GM12878 (cell line): Measurements from ENCODE around the gene SLAMF8. TPM values are rescaled to one million over a fixed set of nuclear protein-coding genes. Genes with fewer than 3 reads are reported as not detected.

Source experiments
- ATAC-seq: fragments of 200-7000 bp; cut with Tn5 transposase; 3 replicates; pipeline ENCODE4 v1.9.1; 2020; ENCODE audit warnings: mild to moderate bottlenecking, moderate library complexity
- BruUV-seq: library from RNA; stranded (reverse); fragments of 400-500 nt; replicated peaks from 2 replicates; lab custom pipeline; 2021; lab: Mats Ljungman, UMichigan
- CTCF ChIA-PET: fragments of 300-600 bp; sonication (Branson Sonifier 250); formaldehyde crosslinking; extraction: SDS; loops from one replicate; lab custom pipeline; 2021; ENCODE audit warnings: inconsistent platforms; lab: Yijun Ruan, JAX
- POLR2A ChIA-PET: fragments of 350-600 bp; formaldehyde crosslinking; extraction: SDS; loops from one replicate; lab custom pipeline; 2021; ENCODE audit warnings: inconsistent platforms; lab: Charles Lee
- RAD21 ChIA-PET: fragments of 300-600 bp; sonication (Branson Sonifier 250); formaldehyde crosslinking; loops from one replicate; lab custom pipeline; 2023; ENCODE audit warnings: antibody characterized with exemption; ENCODE audit not compliant: unreplicated experiment; lab: Charles Lee
- SMC1A ChIA-PET: fragments of 300-600 bp; sonication (Branson Sonifier 250); formaldehyde crosslinking; loops from one replicate; lab custom pipeline; 2023; ENCODE audit not compliant: unreplicated experiment, uncharacterized antibody; lab: Charles Lee
- DNase-seq: peaks from one replicate; pipeline ENCODE4 v3.0.0-alpha.2; 2011; ENCODE audit warnings: low read depth, low spot score
- FAIRE-seq: peaks from 3 replicates; lab custom pipeline; 2011; peaks lifted over from hg19 to GRCh38; lab: Jason Lieb, UNC
- H2AFZ ChIP-seq: 2 replicates; pipeline ENCODE4 v1.6.0; 2011; ENCODE audit warnings: low read depth, low read length, control low read depth; ENCODE audit not compliant: control insufficient read depth
- H3K27ac ChIP-seq: 2 replicates; pipeline ENCODE4 v1.5.1; 2011; ENCODE audit warnings: control low read depth; ENCODE audit not compliant: control insufficient read depth, insufficient read depth
- H3K27me3 ChIP-seq, 2 experiments: replicated peaks in 1 of 2; 2 replicates each; pipeline versions ENCODE4 v1.6.0 to v1.6.1; 2011; ENCODE audit warnings: low read length in 1 of 2; ENCODE audit not compliant: control insufficient read depth in 2 of 2, insufficient read depth in 2 of 2
- H3K36me3 ChIP-seq, 2 experiments: 2 replicates each; pipeline ENCODE4 v1.5.1; 2011; ENCODE audit warnings: low read length in 1 of 2; ENCODE audit not compliant: control insufficient read depth in 2 of 2, insufficient read depth in 2 of 2
- H3K4me1 ChIP-seq: 2 replicates; pipeline ENCODE4 v1.6.1; 2011; ENCODE audit warnings: mild to moderate bottlenecking, low read length, moderate library complexity, mixed read lengths; ENCODE audit not compliant: control insufficient read depth, insufficient read depth
- H3K4me2 ChIP-seq: 2 replicates; pipeline ENCODE4 v1.6.0; 2011; ENCODE audit warnings: control low read depth; ENCODE audit not compliant: control insufficient read depth, insufficient read depth
- H3K4me3 ChIP-seq: fragments of 200-600 bp; sonication (generic); 2 replicates; pipeline ENCODE4 v1.5.1; 2016
- H3K79me2 ChIP-seq: 2 replicates; pipeline ENCODE4 v1.6.0; 2011; ENCODE audit warnings: low read length; ENCODE audit not compliant: control insufficient read depth, insufficient read depth
- H3K9ac ChIP-seq: 2 replicates; pipeline ENCODE4 v1.8.0; 2011; ENCODE audit warnings: low read length, control low read depth, mixed read lengths; ENCODE audit not compliant: control insufficient read depth, insufficient read depth
- H3K9me3 ChIP-seq: replicated peaks from 3 replicates; pipeline ENCODE4 v1.5.1; 2011; ENCODE audit warnings: mild to moderate bottlenecking, low read length; ENCODE audit not compliant: control insufficient read depth, insufficient read depth
- H4K20me1 ChIP-seq: 2 replicates; pipeline ENCODE4 v1.6.0; 2011; ENCODE audit not compliant: control insufficient read depth, insufficient read depth
- ATF7 ChIP-seq: fragments of 450-650 bp; IDR thresholded peaks from 2 replicates; pipeline ENCODE4 v1.6.1; 2016; ENCODE audit warnings: low read depth, mild to moderate bottlenecking
- CHD4 ChIP-seq: fragments of 200-600 bp; sonication (generic); IDR thresholded peaks from 2 replicates; pipeline ENCODE4 v1.6.1; 2016; ENCODE audit warnings: mild to moderate bottlenecking
- IRF4 ChIP-seq: IDR thresholded peaks from 2 replicates; pipeline ENCODE4 v1.6.1; 2011; ENCODE audit warnings: low read depth, low read length
- MEF2A ChIP-seq: IDR thresholded peaks from 2 replicates; pipeline ENCODE4 v1.6.1; 2011; ENCODE audit warnings: low read depth, mild to moderate bottlenecking, low read length, moderate library complexity; ENCODE audit not compliant: insufficient read depth
- MYC ChIP-seq: IDR thresholded peaks from 2 replicates; pipeline ENCODE4 v1.6.1; 2011; ENCODE audit warnings: mild to moderate bottlenecking, low read length, moderate library complexity, inconsistent platforms; ENCODE audit not compliant: insufficient read depth, insufficient replicate concordance, insufficient read length, severe bottlenecking
- NR2C1 ChIP-seq: fragments of 450-650 bp; IDR thresholded peaks from 2 replicates; pipeline ENCODE4 v1.6.1; 2017; ENCODE audit warnings: antibody characterized with exemption, mild to moderate bottlenecking, moderate library complexity
- RCOR1 ChIP-seq: conservative IDR thresholded peaks from 2 replicates; pipeline ENCODE4 v1.6.1; 2012; ENCODE audit warnings: low read depth, low read length, improper control_type of control experiment
- SP1 ChIP-seq: IDR thresholded peaks from one replicate; pipeline ENCODE4 v1.6.1; 2011; ENCODE audit warnings: low read depth, low read length
- SUPT20H ChIP-seq: IDR thresholded peaks from 2 replicates; pipeline ENCODE4 v1.6.1; 2011; ENCODE audit warnings: low read depth, mild to moderate bottlenecking, low read length, moderate library complexity, borderline replicate concordance; ENCODE audit not compliant: control insufficient read depth
- SUZ12 ChIP-seq: fragments of 200-600 bp; sonication (generic); IDR thresholded peaks from one replicate; pipeline ENCODE4 v1.6.1; 2018; ENCODE audit warnings: antibody characterized with exemption, mild to moderate bottlenecking; ENCODE audit not compliant: unreplicated experiment
- ZNF217 ChIP-seq: fragments of 450-650 bp; IDR thresholded peaks from 2 replicates; pipeline ENCODE4 v1.6.1; 2017; ENCODE audit warnings: antibody characterized with exemption, mild to moderate bottlenecking
- ZNF384 ChIP-seq: IDR thresholded peaks from 2 replicates; pipeline ENCODE4 v1.6.1; 2012; ENCODE audit warnings: low read depth, mild to moderate bottlenecking, low read length, improper control_type of control experiment, borderline replicate concordance
- ZNF622 ChIP-seq: fragments of 450-650 bp; IDR thresholded peaks from 2 replicates; pipeline ENCODE4 v1.6.1; 2017; ENCODE audit warnings: mild to moderate bottlenecking, inconsistent platforms
- WGBS: methylation state at CpG from one replicate; pipeline ENCODE4 v1.1.6; 2016; ENCODE audit warnings: low lambda C conversion rate; ENCODE audit not compliant: insufficient replicate concordance, insufficient coverage; ENCODE audit errors: missing lambda C conversion rate; 5-methylcytosine and 5-hydroxymethylcytosine counted together
- in situ Hi-C: fragments of 300-500 bp; cut with MboI; formaldehyde crosslinking; loops from 9 replicates; pipeline ENCODE4 v1.14.3; 2018; ENCODE audit warnings: mixed read lengths
- intact Hi-C: fragments of 100-400 bp; cut with micrococcal nuclease; formaldehyde crosslinking; loops from one replicate; pipeline ENCODE4 v1.14.2; 2022; ENCODE audit not compliant: unreplicated experiment
- polyA plus RNA-seq, 11 experiments: library from polyadenylated mRNA; depleted of rRNA in 4 of 11; unstranded in 6 of 11; stranded (reverse) in 5 of 11; fragments of >200 nt; fragmentation: Nextera tagmentation in 4 of 11; fragmentation: Illumina TruSeq in 1 of 11; extraction: Ambion mirVana in 4 of 11; extraction: Trizol in 1 of 11; gene quantifications; 1 replicate in 1 of 11; 2 replicates in 10 of 11; pipeline versions ENCODE4 v1.2.1 to v1.2.3, GENCODE V29; 2011 to 2016; ENCODE audit warnings: inconsistent platforms in 2 of 11, missing spikeins in 2 of 11, low read depth in 1 of 11
- total RNA-seq, 4 experiments: library from RNA; depleted of rRNA in 3 of 4; stranded (reverse); fragments of >200 nt in 3 of 4; fragmentation: Illumina TruSeq in 1 of 4; extraction: Trizol in 1 of 4; gene quantifications; 2 replicates each; pipeline versions ENCODE4 v1.2.1 to v1.2.3, GENCODE V29; 2013 to 2021
- TF ChIP-seq, protein P1 (sequence below): fragments of 150-350 bp; IDR thresholded peaks from 2 replicates; pipeline ENCODE4 v1.6.1; 2016; ENCODE audit warnings: low read depth, low read length
- TF ChIP-seq, protein P2 (sequence below): IDR thresholded peaks from 2 replicates; pipeline ENCODE4 v1.6.1; 2012; ENCODE audit warnings: low read depth, low read length, improper control_type of control experiment
- TF ChIP-seq, protein P3 (sequence below): IDR thresholded peaks from 2 replicates; pipeline ENCODE4 v1.6.1; 2011; ENCODE audit warnings: low read depth, low read length, improper control_type of control experiment, borderline replicate concordance

The SLAMF8 gene
- total and polyA plus RNA-seq, 10 of the 15 experiments (the other 5 are each of a cell fraction or from before 2014, with no cell fraction given): 0.04 to 0.69 (median 0.10) TPM; not detected in 3

DNA sequence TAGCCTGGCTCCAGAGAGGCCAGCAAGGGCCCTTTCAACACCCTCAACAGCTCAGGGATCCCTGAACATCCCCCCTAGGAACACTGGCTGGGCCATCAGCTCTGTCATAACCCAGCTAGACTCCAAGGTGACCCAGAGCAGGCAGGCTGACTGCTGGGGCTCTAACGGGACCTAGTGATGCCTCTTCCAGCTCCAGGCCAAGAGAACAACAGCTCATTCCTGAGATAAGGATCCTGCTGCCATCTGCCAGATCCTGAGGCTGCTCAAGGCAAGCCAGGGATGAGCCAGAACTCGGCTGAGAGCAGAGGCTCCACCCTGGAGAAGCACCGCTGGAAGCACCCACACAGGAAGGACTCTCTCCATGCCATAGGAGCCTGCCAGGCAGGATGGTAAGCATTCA lies 33.8 kb downstream of the SLAMF8 start (continued):
- TF ChIP-seq, protein P1, sequence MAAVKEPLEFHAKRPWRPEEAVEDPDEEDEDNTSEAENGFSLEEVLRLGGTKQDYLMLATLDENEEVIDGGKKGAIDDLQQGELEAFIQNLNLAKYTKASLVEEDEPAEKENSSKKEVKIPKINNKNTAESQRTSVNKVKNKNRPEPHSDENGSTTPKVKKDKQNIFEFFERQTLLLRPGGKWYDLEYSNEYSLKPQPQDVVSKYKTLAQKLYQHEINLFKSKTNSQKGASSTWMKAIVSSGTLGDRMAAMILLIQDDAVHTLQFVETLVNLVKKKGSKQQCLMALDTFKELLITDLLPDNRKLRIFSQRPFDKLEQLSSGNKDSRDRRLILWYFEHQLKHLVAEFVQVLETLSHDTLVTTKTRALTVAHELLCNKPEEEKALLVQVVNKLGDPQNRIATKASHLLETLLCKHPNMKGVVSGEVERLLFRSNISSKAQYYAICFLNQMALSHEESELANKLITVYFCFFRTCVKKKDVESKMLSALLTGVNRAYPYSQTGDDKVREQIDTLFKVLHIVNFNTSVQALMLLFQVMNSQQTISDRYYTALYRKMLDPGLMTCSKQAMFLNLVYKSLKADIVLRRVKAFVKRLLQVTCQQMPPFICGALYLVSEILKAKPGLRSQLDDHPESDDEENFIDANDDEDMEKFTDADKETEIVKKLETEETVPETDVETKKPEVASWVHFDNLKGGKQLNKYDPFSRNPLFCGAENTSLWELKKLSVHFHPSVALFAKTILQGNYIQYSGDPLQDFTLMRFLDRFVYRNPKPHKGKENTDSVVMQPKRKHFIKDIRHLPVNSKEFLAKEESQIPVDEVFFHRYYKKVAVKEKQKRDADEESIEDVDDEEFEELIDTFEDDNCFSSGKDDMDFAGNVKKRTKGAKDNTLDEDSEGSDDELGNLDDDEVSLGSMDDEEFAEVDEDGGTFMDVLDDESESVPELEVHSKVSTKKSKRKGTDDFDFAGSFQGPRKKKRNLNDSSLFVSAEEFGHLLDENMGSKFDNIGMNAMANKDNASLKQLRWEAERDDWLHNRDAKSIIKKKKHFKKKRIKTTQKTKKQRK: no peak
- TF ChIP-seq, protein P2, sequence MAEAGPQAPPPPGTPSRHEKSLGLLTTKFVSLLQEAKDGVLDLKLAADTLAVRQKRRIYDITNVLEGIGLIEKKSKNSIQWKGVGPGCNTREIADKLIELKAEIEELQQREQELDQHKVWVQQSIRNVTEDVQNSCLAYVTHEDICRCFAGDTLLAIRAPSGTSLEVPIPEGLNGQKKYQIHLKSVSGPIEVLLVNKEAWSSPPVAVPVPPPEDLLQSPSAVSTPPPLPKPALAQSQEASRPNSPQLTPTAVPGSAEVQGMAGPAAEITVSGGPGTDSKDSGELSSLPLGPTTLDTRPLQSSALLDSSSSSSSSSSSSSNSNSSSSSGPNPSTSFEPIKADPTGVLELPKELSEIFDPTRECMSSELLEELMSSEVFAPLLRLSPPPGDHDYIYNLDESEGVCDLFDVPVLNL: no peak

DNA sequence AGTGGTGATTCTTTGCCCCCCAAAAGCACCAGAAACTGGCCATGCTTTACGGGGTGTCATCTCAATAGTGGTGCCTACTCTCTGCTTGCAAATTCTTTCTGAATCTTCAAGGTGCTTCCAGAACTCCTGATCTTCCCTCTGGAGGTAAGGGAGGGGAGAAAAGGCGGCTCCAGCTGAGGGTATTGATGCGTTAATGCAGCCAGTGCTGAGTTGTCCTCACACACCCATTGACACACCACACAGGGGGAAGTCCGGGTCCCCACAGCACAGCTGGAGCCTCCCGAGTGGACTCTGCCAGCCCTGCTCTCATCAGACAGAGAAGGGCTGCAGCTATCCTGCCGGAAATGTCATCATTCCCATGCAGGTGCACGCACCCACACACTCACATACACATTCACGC lies 34.5 kb downstream of the SLAMF8 start:
- DNase-seq (no peak), ATAC-seq (no peak), FAIRE-seq (no peak)
- Histone ChIP-seq H3K36me3 (no peaks in the 10 kb centered on the region), H3K4me2 (no peak overlapping the region), H3K9ac (no peak overlapping the region), H3K27ac (no peak overlapping the region), H3K9me3 (no peaks in the 10 kb centered on the region), H3K4me3 (no peak overlapping the region), H2AFZ (no peak overlapping the region), H3K79me2 (no peaks in the 10 kb centered on the region), H3K4me1 (no peaks in the 10 kb centered on the region), H4K20me1 (no peaks in the 10 kb centered on the region), H3K27me3 (peaks cover 3 to 11% of the 10 kb centered on the region in 2 experiments; a peak in 3 of 4 replicates)
- in situ Hi-C loops (no loop called here), intact Hi-C loops (no loop called here)
- ChIA-PET POLR2A (no interaction called here), RAD21 (no interaction called here), SMC1A (no interaction called here), CTCF (no interaction called here)
- BruUV-seq: no TSS peak
- TF ChIP-seq RCOR1 (no peak), MYC (no peak), SUPT20H (no peak), IRF4 (no peak), NR2C1 (no peak), ZNF622 (no peak), SUZ12 (no peak), ZNF384 (no peak), CHD4 (no peak), SP1 (no peak), ATF7 (no peak), MEF2A (no peak), ZNF217 (no peak)
- TF ChIP-seq, protein P3, sequence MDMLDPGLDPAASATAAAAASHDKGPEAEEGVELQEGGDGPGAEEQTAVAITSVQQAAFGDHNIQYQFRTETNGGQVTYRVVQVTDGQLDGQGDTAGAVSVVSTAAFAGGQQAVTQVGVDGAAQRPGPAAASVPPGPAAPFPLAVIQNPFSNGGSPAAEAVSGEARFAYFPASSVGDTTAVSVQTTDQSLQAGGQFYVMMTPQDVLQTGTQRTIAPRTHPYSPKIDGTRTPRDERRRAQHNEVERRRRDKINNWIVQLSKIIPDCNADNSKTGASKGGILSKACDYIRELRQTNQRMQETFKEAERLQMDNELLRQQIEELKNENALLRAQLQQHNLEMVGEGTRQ: no peak
- WGBS: 19% methylated on average over 8 of the region's 8 CpGs
